Measurements from ENCODE around the gene RASAL3. TPM values are rescaled to one million over a fixed set of nuclear protein-coding genes. Genes with fewer than 3 reads are reported as not detected.
"Not testable (repeated sequence)": the region's sequence is repeated elsewhere in the genome, so short reads cannot be mapped to it uniquely, and the experiment has no call there.

The RASAL3 gene
- total RNA-seq, 1 donor from 2014 or later, result not detected

GRCh38 chr19:15476325-15476724 is 12.0 kb upstream of the RASAL3 start:
- Mint-ChIP-seq H3K36me3 (ENCODE audit: insufficient read depth) (peaks cover 2% of the 10 kb centered on the region), H3K27ac (no peak overlapping the region), H3K27me3 (no peaks in the 10 kb centered on the region), H3K4me3 (ENCODE audit: low read depth) (no peak overlapping the region), H3K9me3 (ENCODE audit: low read depth) (peaks cover 22% of the 10 kb centered on the region), H3K4me1 (ENCODE audit: low read depth) (no peaks in the 10 kb centered on the region)
- no peak for TF ChIP-seq CTCF (IDR thresholded peaks at IDR 0.05; ENCODE audit: unreplicated experiment)
- no peak for DNase-seq (ENCODE audit: low spot score, unreplicated experiment)

GRCh38 chr19:15475611-15476010 is 11.3 kb upstream of the RASAL3 start:
- H3K36me3 Mint-ChIP-seq (ENCODE audit: insufficient read depth), result peaks cover 2% of the 10 kb centered on the region
- no peak overlapping the region for H3K4me3 Mint-ChIP-seq (ENCODE audit: low read depth)
- no peaks in the 10 kb centered on the region for H3K27me3 Mint-ChIP-seq
- H3K9me3 Mint-ChIP-seq (ENCODE audit: low read depth), result peaks cover 22% of the 10 kb centered on the region
- H3K4me1 Mint-ChIP-seq (ENCODE audit: low read depth), result no peaks in the 10 kb centered on the region
- no peak for TF ChIP-seq CTCF (IDR thresholded peaks at IDR 0.05; ENCODE audit: unreplicated experiment)
- no peak overlapping the region for H3K27ac Mint-ChIP-seq
- no peak for DNase-seq (ENCODE audit: low spot score, unreplicated experiment)

- no peak for DNase-seq (ENCODE audit: low spot score, unreplicated experiment)
- no peak for TF ChIP-seq CTCF (IDR thresholded peaks at IDR 0.05; ENCODE audit: unreplicated experiment)
- peaks cover 2% of the 10 kb centered on the region for H3K36me3 Mint-ChIP-seq (ENCODE audit: insufficient read depth)
- no peak overlapping the region for H3K27ac Mint-ChIP-seq
- H3K4me1 Mint-ChIP-seq (ENCODE audit: low read depth), result no peaks in the 10 kb centered on the region
- peaks cover 20% of the 10 kb centered on the region for H3K9me3 Mint-ChIP-seq (ENCODE audit: low read depth)
- peaks cover 1% of the 10 kb centered on the region for H3K27me3 Mint-ChIP-seq
- H3K4me3 Mint-ChIP-seq (ENCODE audit: low read depth), result no peak overlapping the region
These were observed 10.8 kb upstream of the RASAL3 start for GRCh38 chr19:15475169-15475568.

- not testable (repeated sequence) for H3K36me3 Mint-ChIP-seq (ENCODE audit: insufficient read depth); H3K4me3 Mint-ChIP-seq (ENCODE audit: low read depth); H3K4me1 Mint-ChIP-seq (ENCODE audit: low read depth); H3K27ac Mint-ChIP-seq; DNase-seq (ENCODE audit: low spot score, unreplicated experiment)
- peaks cover 16% of the 10 kb centered on the region for H3K9me3 Mint-ChIP-seq (ENCODE audit: low read depth)
- peaks cover 13% of the 10 kb centered on the region for H3K27me3 Mint-ChIP-seq
These were observed 9.5 kb upstream of the RASAL3 start for GRCh38 chr19:15473821-15474220.

- H3K27me3 Mint-ChIP-seq, result peaks cover 33% of the 10 kb centered on the region
- H3K9me3 Mint-ChIP-seq (ENCODE audit: low read depth), result peaks cover 11% of the 10 kb centered on the region
- no peak for TF ChIP-seq CTCF (IDR thresholded peaks at IDR 0.05; ENCODE audit: unreplicated experiment)
- no peak overlapping the region for H3K4me3 Mint-ChIP-seq (ENCODE audit: low read depth)
- no peak for DNase-seq (ENCODE audit: low spot score, unreplicated experiment)
- no peak overlapping the region for H3K27ac Mint-ChIP-seq
- H3K4me1 Mint-ChIP-seq (ENCODE audit: low read depth), result no peaks in the 10 kb centered on the region
- H3K36me3 Mint-ChIP-seq (ENCODE audit: insufficient read depth), result peaks cover under 1% of the 10 kb centered on the region
These were observed 7.3 kb upstream of the RASAL3 start for GRCh38 chr19:15471639-15472101.

GRCh38 chr19:15469513-15470297 is 5.4 kb upstream of the RASAL3 start:
- Mint-ChIP-seq H3K36me3 (ENCODE audit: insufficient read depth) (no peaks in the 10 kb centered on the region), H3K27ac (no peak overlapping the region), H3K9me3 (ENCODE audit: low read depth) (peaks cover 6% of the 10 kb centered on the region), H3K27me3 (peaks cover 39% of the 10 kb centered on the region), H3K4me1 (ENCODE audit: low read depth) (no peaks in the 10 kb centered on the region), H3K4me3 (ENCODE audit: low read depth) (no peak overlapping the region)
- no peak for TF ChIP-seq CTCF (IDR thresholded peaks at IDR 0.05; ENCODE audit: unreplicated experiment)
- no peak for DNase-seq (ENCODE audit: low spot score, unreplicated experiment)

All from progenitor cell of endocrine pancreas (in vitro differentiated cells).